ENCODE data around the gene SUPT4H1.

Gene SUPT4H1

DNA sequence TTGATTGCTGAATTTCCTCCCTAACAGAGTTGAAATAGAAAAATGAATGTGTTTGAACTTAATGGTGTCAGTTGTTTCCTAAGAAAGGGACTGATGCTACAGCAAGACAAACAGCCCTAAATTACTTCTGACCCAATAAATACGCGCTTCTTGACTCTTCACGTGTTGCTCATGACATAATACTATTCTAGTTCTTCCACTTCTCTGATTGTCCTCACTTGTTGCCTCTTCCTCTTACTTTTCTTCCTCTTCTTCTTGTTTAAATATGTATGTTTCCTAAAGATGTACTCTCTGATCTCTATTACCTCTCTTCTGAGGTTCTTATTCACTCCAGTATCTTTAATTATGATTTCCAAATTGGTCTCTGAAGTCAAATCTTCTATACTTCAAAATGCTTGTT, 32.9 kb upstream of the SUPT4H1 start:
- no peak overlapping the region for H3K27ac ChIP-seq
- TF ChIP-seq, protein P1, sequence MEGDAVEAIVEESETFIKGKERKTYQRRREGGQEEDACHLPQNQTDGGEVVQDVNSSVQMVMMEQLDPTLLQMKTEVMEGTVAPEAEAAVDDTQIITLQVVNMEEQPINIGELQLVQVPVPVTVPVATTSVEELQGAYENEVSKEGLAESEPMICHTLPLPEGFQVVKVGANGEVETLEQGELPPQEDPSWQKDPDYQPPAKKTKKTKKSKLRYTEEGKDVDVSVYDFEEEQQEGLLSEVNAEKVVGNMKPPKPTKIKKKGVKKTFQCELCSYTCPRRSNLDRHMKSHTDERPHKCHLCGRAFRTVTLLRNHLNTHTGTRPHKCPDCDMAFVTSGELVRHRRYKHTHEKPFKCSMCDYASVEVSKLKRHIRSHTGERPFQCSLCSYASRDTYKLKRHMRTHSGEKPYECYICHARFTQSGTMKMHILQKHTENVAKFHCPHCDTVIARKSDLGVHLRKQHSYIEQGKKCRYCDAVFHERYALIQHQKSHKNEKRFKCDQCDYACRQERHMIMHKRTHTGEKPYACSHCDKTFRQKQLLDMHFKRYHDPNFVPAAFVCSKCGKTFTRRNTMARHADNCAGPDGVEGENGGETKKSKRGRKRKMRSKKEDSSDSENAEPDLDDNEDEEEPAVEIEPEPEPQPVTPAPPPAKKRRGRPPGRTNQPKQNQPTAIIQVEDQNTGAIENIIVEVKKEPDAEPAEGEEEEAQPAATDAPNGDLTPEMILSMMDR (conservative IDR thresholded peaks at IDR 0.05), result no peak

DNA sequence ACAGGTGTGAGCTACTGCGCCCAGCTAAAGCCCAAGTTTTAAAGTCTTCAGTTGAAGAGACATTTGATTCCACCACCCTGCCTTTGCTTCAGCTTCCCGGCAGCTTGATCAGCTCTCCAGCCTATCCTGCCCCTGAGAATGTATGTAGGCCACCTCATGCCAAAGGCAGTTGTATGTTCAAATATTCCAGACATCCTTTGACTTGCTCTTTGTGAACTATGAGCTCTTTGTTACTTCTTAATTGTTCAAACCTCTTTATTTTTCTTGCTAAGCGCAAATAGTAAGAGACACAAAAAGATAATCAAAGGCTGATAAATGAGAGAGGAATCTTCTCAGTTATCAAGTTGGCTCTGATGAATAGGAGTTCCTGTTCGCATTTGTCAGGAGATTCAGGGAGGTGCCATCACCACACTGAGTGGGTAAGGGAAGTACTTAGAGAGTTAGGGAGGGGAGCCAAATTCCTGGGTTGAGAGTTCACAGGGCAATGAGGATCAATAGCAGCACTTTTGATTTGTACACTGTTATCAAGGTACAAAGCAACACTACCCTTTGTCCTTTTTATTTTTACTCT, 32.0 kb upstream of the SUPT4H1 start:
- H3K27ac ChIP-seq, result peak overlapping the region; percentile 56
- TF ChIP-seq, protein P1 (conservative IDR thresholded peaks at IDR 0.05), result no peak

DNA sequence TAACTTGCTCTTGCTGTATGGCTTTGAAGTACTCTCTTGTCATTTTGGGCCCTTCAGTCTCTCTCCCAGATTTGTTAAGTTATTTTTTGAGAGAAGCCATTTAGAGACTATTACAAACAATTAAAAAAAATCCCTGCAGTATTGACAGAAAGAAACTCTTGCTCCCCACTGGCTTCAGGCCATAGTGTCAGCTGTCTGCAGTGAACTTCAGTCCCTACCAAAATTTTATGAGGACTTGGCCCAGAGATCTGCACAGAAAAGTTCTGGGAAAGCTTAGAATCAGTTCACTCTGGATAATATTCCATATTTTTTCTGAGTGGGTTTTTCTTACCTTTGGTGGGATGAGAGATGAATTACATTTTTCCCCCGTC, 30.9 kb upstream of the SUPT4H1 start:
- peak overlapping the region; percentile 56 for H3K27ac ChIP-seq
- TF ChIP-seq, protein P1 (conservative IDR thresholded peaks at IDR 0.05), result no peak

DNA sequence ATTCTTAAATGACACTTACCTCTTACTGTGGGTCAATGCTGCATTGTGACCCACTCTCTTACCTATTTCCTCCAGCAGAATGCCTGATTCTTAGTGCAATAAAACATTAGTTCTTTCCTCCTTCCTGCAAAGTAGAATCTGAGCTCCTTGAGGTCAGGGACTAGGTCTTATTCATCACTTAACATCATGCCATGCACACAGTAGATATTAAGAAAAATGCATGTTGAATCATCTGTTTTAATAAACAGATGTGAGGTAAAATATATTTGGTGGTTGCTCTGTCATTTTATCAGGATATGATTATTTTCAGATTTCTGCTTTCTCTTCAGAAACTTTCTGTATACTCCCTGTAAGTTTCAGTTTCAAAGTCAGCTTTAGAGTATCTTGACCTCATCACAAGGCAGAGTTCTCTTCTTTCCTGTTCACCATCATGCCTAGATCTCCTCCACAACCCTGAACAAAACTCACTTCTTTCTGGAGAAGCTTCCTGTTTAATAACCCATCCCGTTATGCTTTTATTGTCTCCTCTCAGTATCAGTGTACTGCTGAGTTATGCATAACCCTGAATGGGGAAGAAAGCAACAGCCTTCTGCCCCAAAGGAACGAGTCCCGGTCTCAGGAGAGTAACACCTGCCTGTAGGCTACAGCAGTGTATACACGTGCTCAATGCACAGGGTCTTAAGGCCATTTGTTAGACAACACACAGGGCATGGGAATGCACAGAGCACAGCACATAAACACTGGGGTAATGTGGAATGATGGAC, 30.3 kb upstream of the SUPT4H1 start:
- peak overlapping the region; percentile 56 for H3K27ac ChIP-seq
- TF ChIP-seq, protein P1 (conservative IDR thresholded peaks at IDR 0.05), result no peak

DNA sequence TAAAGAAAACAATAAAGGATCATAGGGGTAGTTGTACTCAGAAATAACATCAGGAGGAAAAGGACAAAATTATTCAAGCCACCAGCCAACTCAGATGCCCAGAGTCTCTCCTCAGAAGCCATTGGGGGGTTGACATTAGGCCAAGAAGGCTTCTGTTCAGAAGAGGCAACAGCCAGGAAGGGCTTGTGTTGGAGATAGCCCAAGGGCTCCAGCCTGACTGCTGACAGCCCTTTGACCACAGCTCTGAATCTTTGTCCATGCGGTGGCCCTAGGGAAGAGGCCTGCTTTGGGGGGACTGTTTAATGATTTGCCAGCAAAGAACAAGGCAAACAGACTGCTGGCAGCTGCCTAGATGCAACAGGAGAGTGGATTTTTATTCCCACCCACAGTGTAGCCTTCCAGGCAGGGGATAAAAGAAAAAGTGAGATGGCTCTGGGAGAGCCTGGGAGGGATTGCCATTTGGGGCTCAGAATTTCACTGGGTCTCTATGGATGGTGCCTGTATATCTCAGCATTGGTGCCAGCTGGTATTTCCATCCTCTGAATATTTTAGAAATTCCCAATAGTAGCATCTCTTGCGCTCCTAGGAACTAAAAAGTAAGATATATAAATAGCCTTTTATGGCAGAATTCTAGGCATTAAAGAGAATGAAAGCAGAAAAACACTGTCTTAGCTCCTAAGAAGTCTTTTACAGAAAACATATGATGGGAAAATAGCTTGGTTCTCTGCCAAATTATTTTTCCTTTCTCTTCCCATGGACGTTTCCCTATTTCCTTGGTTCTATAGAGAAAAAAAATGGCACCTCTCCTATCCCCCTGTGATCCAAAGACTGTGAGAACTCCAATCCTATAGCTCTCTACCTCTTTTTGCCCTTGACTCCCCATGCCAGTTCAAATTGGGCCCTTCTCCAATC, 29.4 kb upstream of the SUPT4H1 start:
- H3K27ac ChIP-seq, result peak overlapping the region; percentile 56
- TF ChIP-seq, protein P1 (conservative IDR thresholded peaks at IDR 0.05), result no peak

DNA sequence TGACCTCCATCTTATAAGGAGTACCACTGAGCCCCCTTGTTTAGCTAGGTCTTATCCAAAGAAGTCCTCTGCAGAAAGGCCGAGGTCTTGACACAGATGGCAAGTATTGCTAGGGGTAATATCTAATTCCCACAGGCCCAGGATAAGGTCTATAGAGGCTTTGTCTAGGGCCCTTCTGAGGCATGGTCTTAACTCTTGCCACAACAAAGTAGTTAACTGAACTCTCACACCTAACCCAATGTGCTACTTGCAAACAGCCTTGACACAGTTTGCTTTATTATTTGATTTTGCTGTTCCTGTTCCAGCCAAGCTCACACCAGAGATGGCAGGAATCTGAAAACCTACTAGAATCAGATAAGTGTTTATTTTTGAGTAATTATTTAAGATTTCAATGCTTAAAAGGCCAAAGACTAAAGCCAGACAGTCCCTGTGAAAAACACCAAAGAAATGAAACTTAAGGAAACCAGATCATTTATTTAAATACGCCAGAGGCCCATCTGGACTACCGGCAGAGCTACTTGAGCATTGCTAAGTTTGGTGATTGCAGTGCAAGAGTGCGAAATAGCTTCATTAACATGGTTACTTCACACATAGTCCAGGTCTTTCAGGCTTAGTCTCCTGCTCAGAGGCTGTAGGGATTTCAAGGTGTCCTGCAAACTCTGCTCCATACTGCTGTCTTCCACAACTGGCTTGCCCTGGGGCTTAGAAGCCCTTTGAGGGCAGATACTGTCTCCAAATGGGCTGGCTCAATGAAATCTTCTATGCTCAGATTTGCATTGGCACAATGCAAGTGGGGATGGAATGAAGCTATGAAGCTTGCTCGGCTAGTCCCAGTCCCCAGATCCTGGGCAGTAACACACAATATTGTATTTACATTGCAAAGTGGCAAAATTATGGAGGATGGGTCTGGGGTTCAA, 28.5 kb upstream of the SUPT4H1 start:
- H3K27ac ChIP-seq, result peak overlapping the region; percentile 90
- TF ChIP-seq, protein P1 (conservative IDR thresholded peaks at IDR 0.05), result no peak

Data from VCaP (cell line).